ENCODE measurements around the gene DOP1B.
"Not testable (repeated sequence)": the region's sequence is repeated elsewhere in the genome, so short reads cannot be mapped to it uniquely, and the experiment has no call there.

The DOP1B gene

DNA sequence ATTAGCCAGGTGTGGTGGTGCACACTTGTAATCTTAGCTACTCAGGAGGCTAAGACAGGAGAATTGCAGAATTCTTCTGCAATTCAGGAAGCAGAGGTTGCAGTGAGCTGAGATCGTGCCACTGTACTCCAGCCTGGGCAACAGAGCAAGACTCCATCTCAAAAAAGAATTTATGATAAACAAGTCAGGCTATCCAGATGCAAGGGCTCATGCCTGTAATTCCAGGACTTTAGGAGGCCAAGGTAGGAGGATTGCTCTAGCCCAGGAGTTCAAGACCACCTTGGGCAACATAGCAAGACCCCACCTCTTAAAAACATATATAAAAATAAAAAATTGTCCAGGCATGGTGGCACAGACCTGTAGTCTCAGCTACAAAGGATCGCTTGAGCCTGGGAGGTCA lies 32.2 kb upstream of the DOP1B start:
- H3K9me3 ChIP-seq (ENCODE audit: control insufficient read depth in 2 of 2, low read length in 2 of 2): no peaks in the 10 kb centered on the region
- no peak overlapping the region for H3K9ac ChIP-seq (ENCODE audit: low read depth in 1 of 2, low read length in 2 of 2)
- peaks cover 0 to 8% of the 10 kb centered on the region in 2 donors for H3K4me1 ChIP-seq (ENCODE audit: control insufficient read depth in 2 of 2, insufficient read depth in 2 of 2, low read length in 2 of 2)
- H3K36me3 ChIP-seq (ENCODE audit: control insufficient read depth in 2 of 2, insufficient read depth in 2 of 2, low read length in 2 of 2): no peaks in the 10 kb centered on the region
- no peak overlapping the region for H3K27ac ChIP-seq (ENCODE audit: low read depth in 2 of 2, low read length in 2 of 2)
- no peaks in the 10 kb centered on the region for H3K27me3 ChIP-seq (ENCODE audit: control insufficient read depth in 2 of 2, insufficient read depth in 2 of 2, low read length in 2 of 2)
- H3K4me3 ChIP-seq (ENCODE audit: low read length in 2 of 2): no peak overlapping the region

GRCh38 chr21:36125512-36126207 lies 31.0 kb upstream of the DOP1B start:
- Histone ChIP-seq H3K4me3 (ENCODE audit: low read length in 2 of 2) (no peak overlapping the region), H3K9ac (ENCODE audit: low read depth in 1 of 2, low read length in 2 of 2) (no peak overlapping the region), H3K36me3 (ENCODE audit: control insufficient read depth in 2 of 2, insufficient read depth in 2 of 2, low read length in 2 of 2) (no peaks in the 10 kb centered on the region), H3K4me1 (ENCODE audit: control insufficient read depth in 2 of 2, insufficient read depth in 2 of 2, low read length in 2 of 2) (peaks cover 0 to 8% of the 10 kb centered on the region in 2 donors), H3K27me3 (ENCODE audit: control insufficient read depth in 2 of 2, insufficient read depth in 2 of 2, low read length in 2 of 2) (no peaks in the 10 kb centered on the region), H3K27ac (ENCODE audit: low read depth in 2 of 2, low read length in 2 of 2) (peak overlapping the region in 1 of 2 donors; percentile 1), H3K9me3 (ENCODE audit: control insufficient read depth in 2 of 2, low read length in 2 of 2) (no peaks in the 10 kb centered on the region)

- no peak overlapping the region for H3K4me3 ChIP-seq (ENCODE audit: low read length in 2 of 2)
- no peaks in the 10 kb centered on the region for H3K36me3 ChIP-seq (ENCODE audit: control insufficient read depth in 2 of 2, insufficient read depth in 2 of 2, low read length in 2 of 2)
- H3K27ac ChIP-seq (ENCODE audit: low read depth in 2 of 2, low read length in 2 of 2): peak overlapping the region in 1 of 2 donors; percentile 1
- peaks cover 0 to 8% of the 10 kb centered on the region in 2 donors for H3K4me1 ChIP-seq (ENCODE audit: control insufficient read depth in 2 of 2, insufficient read depth in 2 of 2, low read length in 2 of 2)
- no peaks in the 10 kb centered on the region for H3K27me3 ChIP-seq (ENCODE audit: control insufficient read depth in 2 of 2, insufficient read depth in 2 of 2, low read length in 2 of 2)
- no peaks in the 10 kb centered on the region for H3K9me3 ChIP-seq (ENCODE audit: control insufficient read depth in 2 of 2, low read length in 2 of 2)
- no peak overlapping the region for H3K9ac ChIP-seq (ENCODE audit: low read depth in 1 of 2, low read length in 2 of 2)
Observed at GRCh38 chr21:36126208-36126565, 30.4 kb upstream of the DOP1B start.

DNA sequence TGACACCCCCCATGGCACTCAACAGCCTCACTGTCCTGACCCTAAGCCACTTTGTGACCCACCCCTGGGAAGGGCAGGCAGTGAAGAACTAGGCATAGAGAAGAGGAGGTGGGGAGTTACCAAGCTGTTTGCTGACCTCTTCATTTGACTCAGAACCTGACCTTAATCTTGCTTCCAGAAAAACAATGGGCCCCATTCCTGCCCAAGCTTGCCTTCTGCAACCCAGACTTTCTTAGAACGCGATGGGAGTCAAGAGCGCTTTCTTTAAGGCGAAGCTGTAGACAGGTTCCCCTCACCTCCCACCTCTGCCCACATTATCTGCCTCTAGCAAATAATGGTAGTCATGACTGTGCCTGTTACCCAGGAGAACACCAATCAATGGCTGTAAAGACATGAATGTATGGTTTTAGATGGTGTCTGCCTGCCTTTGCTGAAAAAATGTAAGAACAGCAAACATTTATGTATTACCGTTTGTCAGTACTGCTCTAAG lies 30.0 kb upstream of the DOP1B start:
- H3K27me3 ChIP-seq (ENCODE audit: control insufficient read depth in 2 of 2, insufficient read depth in 2 of 2, low read length in 2 of 2): no peaks in the 10 kb centered on the region
- no peak overlapping the region for H3K9ac ChIP-seq (ENCODE audit: low read depth in 1 of 2, low read length in 2 of 2)
- no peaks in the 10 kb centered on the region for H3K36me3 ChIP-seq (ENCODE audit: control insufficient read depth in 2 of 2, insufficient read depth in 2 of 2, low read length in 2 of 2)
- H3K4me3 ChIP-seq (ENCODE audit: low read length in 2 of 2): no peak overlapping the region
- H3K27ac ChIP-seq (ENCODE audit: low read depth in 2 of 2, low read length in 2 of 2): peak overlapping the region in 1 of 2 donors; percentile 1
- H3K9me3 ChIP-seq (ENCODE audit: control insufficient read depth in 2 of 2, low read length in 2 of 2): no peaks in the 10 kb centered on the region
- H3K4me1 ChIP-seq (ENCODE audit: control insufficient read depth in 2 of 2, insufficient read depth in 2 of 2, low read length in 2 of 2): peaks cover 0 to 8% of the 10 kb centered on the region in 2 donors

DNA sequence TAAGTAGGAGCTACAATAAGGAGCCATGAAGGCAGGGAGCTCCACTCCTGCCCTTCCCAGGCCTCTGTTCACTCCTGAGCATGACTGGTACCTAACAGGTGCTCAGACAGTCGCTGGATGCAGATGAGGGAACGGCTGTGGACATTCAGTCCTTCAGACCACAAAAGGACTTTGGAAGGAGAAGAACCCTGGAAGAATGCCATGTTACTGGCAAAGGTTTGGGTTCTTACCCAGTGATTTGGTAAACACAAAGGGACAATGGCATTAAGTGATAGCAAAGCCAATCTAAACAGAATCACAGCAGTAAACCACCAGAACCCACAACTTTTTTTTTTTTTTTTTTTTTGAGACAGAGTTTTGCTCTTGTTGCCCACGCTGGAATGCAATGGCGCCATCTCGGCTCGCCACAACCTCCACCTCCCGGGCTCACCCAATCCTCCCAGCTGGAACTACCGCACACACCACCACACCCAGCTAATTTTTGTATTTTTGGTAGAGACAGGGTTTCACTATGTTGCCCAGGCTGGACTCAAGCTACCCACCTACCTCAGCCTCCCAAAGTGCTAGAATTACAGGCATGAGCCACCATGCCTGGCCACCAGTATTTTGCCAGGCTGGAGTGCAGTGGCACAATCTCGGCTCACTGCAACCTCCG lies 29.2 kb upstream of the DOP1B start:
- Histone ChIP-seq H3K4me1 (ENCODE audit: control insufficient read depth in 2 of 2, insufficient read depth in 2 of 2, low read length in 2 of 2) (peaks cover 0 to 8% of the 10 kb centered on the region in 2 donors), H3K36me3 (ENCODE audit: control insufficient read depth in 2 of 2, insufficient read depth in 2 of 2, low read length in 2 of 2) (no peaks in the 10 kb centered on the region), H3K4me3 (ENCODE audit: low read length in 2 of 2) (no peak overlapping the region), H3K9ac (ENCODE audit: low read depth in 1 of 2, low read length in 2 of 2) (no peak overlapping the region), H3K27ac (ENCODE audit: low read depth in 2 of 2, low read length in 2 of 2) (no peak overlapping the region), H3K9me3 (ENCODE audit: control insufficient read depth in 2 of 2, low read length in 2 of 2) (no peaks in the 10 kb centered on the region), H3K27me3 (ENCODE audit: control insufficient read depth in 2 of 2, insufficient read depth in 2 of 2, low read length in 2 of 2) (no peaks in the 10 kb centered on the region)

DNA sequence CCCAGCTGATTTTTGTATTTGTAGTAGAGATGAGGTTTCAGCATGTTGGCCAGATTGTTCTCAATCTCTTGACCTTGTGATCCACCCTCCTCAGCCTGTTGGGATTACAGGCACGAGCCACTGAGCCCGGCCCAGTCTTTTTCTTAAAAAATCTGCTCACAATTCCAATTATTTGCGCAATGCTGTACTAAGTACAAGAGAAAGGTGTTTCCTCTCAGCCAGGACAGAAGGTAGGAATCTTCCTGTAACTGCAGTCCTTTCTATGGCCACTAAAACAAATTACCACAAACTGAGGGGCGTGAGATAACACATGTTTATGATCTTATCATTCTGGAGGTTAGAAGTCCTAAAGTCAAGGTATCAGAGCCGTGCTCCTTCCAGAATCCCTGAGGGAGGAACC lies 28.6 kb upstream of the DOP1B start:
- Histone ChIP-seq H3K4me3 (ENCODE audit: low read length in 2 of 2) (no peak overlapping the region), H3K36me3 (ENCODE audit: control insufficient read depth in 2 of 2, insufficient read depth in 2 of 2, low read length in 2 of 2) (no peaks in the 10 kb centered on the region), H3K4me1 (ENCODE audit: control insufficient read depth in 2 of 2, insufficient read depth in 2 of 2, low read length in 2 of 2) (peaks cover 0 to 8% of the 10 kb centered on the region in 2 donors), H3K9ac (ENCODE audit: low read depth in 1 of 2, low read length in 2 of 2) (no peak overlapping the region), H3K9me3 (ENCODE audit: control insufficient read depth in 2 of 2, low read length in 2 of 2) (no peaks in the 10 kb centered on the region), H3K27me3 (ENCODE audit: control insufficient read depth in 2 of 2, insufficient read depth in 2 of 2, low read length in 2 of 2) (no peaks in the 10 kb centered on the region), H3K27ac (ENCODE audit: low read depth in 2 of 2, low read length in 2 of 2) (no peak overlapping the region)

GRCh38 chr21:36129219-36129618 lies 27.4 kb upstream of the DOP1B start:
- no peaks in the 10 kb centered on the region for H3K9me3 ChIP-seq (ENCODE audit: control insufficient read depth in 2 of 2, low read length in 2 of 2)
- no peaks in the 10 kb centered on the region for H3K27me3 ChIP-seq (ENCODE audit: control insufficient read depth in 2 of 2, insufficient read depth in 2 of 2, low read length in 2 of 2)
- H3K36me3 ChIP-seq (ENCODE audit: control insufficient read depth in 2 of 2, insufficient read depth in 2 of 2, low read length in 2 of 2): no peaks in the 10 kb centered on the region
- H3K27ac ChIP-seq (ENCODE audit: low read depth in 2 of 2, low read length in 2 of 2): no peak overlapping the region
- H3K9ac ChIP-seq (ENCODE audit: low read depth in 1 of 2, low read length in 2 of 2): no peak overlapping the region
- peaks cover under 1 to 11% of the 10 kb centered on the region in 2 donors for H3K4me1 ChIP-seq (ENCODE audit: control insufficient read depth in 2 of 2, insufficient read depth in 2 of 2, low read length in 2 of 2)
- no peak overlapping the region for H3K4me3 ChIP-seq (ENCODE audit: low read length in 2 of 2)

- not testable (repeated sequence) for H3K9me3 ChIP-seq (ENCODE audit: control insufficient read depth in 2 of 2, low read length in 2 of 2); H3K27ac ChIP-seq (ENCODE audit: low read depth in 2 of 2, low read length in 2 of 2); H3K9ac ChIP-seq (ENCODE audit: low read depth in 1 of 2, low read length in 2 of 2); H3K36me3 ChIP-seq (ENCODE audit: control insufficient read depth in 2 of 2, insufficient read depth in 2 of 2, low read length in 2 of 2); H3K27me3 ChIP-seq (ENCODE audit: control insufficient read depth in 2 of 2, insufficient read depth in 2 of 2, low read length in 2 of 2)
- H3K4me3 ChIP-seq (ENCODE audit: low read length in 2 of 2): peak overlapping the region in 1 of 2 donors; percentile 15
- H3K4me1 ChIP-seq (ENCODE audit: control insufficient read depth in 2 of 2, insufficient read depth in 2 of 2, low read length in 2 of 2): peaks cover 10 to 19% of the 10 kb centered on the region in 2 donors
Observed at GRCh38 chr21:36130414-36130762, 26.2 kb upstream of the DOP1B start.

DNA sequence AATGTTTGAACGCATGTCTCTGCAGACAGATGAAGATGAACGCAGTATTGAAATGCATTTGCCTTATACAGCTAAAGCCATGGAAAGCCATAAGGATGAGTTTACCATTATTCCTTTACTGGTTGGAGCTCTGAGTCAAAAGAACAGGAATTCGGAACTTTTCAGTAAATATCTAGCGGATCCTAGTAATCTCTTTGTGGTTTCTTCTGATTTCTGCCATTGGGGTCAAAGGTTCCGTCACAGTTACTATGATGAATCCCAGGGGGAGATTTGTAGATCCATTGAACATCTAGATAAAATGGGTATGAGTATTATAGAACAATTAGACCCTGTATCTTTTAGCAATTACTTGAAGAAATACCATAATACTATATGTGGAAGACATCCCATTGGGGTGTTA lies 25.8 kb upstream of the DOP1B start:
- not testable (repeated sequence) for H3K9ac ChIP-seq (ENCODE audit: low read depth in 1 of 2, low read length in 2 of 2); H3K27ac ChIP-seq (ENCODE audit: low read depth in 2 of 2, low read length in 2 of 2); H3K4me3 ChIP-seq (ENCODE audit: low read length in 2 of 2); H3K36me3 ChIP-seq (ENCODE audit: control insufficient read depth in 2 of 2, insufficient read depth in 2 of 2, low read length in 2 of 2); H3K27me3 ChIP-seq (ENCODE audit: control insufficient read depth in 2 of 2, insufficient read depth in 2 of 2, low read length in 2 of 2); H3K9me3 ChIP-seq (ENCODE audit: control insufficient read depth in 2 of 2, low read length in 2 of 2)
- peaks cover 10 to 19% of the 10 kb centered on the region in 2 donors for H3K4me1 ChIP-seq (ENCODE audit: control insufficient read depth in 2 of 2, insufficient read depth in 2 of 2, low read length in 2 of 2)

DNA sequence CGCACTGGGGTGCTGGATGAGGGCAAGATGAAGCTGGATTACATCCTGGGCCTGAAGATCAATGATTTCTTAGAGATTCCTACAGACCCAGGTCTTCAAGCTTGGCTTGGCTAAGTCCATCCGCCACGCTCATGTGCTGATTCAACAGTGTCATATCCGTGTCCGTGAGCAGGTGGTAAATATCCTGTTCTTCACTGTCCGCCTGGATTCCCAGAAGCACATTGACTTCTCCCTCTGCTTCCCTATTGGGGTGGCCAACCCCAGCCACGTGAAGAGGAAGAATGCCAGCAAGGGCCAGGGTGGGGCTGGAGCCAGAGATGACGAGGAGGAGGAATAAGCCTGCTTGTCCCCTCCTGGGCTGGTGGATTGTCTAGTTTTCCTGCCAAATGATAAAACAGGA lies 23.9 kb upstream of the DOP1B start:
- Histone ChIP-seq H3K4me3 (ENCODE audit: low read length in 2 of 2) (no peak overlapping the region), H3K4me1 (ENCODE audit: control insufficient read depth in 2 of 2, insufficient read depth in 2 of 2, low read length in 2 of 2) (peaks cover 13 to 15% of the 10 kb centered on the region in 2 donors), H3K27ac (ENCODE audit: low read depth in 2 of 2, low read length in 2 of 2) (no peak overlapping the region), H3K9ac (ENCODE audit: low read depth in 1 of 2, low read length in 2 of 2) (no peak overlapping the region), H3K27me3 (ENCODE audit: control insufficient read depth in 2 of 2, insufficient read depth in 2 of 2, low read length in 2 of 2) (no peaks in the 10 kb centered on the region), H3K9me3 (ENCODE audit: control insufficient read depth in 2 of 2, low read length in 2 of 2) (no peaks in the 10 kb centered on the region), H3K36me3 (ENCODE audit: control insufficient read depth in 2 of 2, insufficient read depth in 2 of 2, low read length in 2 of 2) (no peaks in the 10 kb centered on the region)
